Bone marrow (tissue), 2 donors: ENCODE data around the gene CYP21A2.

Source experiments
- DNase-seq, 2 donors: peaks; one replicate each; lab custom pipeline; 2025; lab: John Stamatoyannopoulos, UW

Gene CYP21A2

DNA sequence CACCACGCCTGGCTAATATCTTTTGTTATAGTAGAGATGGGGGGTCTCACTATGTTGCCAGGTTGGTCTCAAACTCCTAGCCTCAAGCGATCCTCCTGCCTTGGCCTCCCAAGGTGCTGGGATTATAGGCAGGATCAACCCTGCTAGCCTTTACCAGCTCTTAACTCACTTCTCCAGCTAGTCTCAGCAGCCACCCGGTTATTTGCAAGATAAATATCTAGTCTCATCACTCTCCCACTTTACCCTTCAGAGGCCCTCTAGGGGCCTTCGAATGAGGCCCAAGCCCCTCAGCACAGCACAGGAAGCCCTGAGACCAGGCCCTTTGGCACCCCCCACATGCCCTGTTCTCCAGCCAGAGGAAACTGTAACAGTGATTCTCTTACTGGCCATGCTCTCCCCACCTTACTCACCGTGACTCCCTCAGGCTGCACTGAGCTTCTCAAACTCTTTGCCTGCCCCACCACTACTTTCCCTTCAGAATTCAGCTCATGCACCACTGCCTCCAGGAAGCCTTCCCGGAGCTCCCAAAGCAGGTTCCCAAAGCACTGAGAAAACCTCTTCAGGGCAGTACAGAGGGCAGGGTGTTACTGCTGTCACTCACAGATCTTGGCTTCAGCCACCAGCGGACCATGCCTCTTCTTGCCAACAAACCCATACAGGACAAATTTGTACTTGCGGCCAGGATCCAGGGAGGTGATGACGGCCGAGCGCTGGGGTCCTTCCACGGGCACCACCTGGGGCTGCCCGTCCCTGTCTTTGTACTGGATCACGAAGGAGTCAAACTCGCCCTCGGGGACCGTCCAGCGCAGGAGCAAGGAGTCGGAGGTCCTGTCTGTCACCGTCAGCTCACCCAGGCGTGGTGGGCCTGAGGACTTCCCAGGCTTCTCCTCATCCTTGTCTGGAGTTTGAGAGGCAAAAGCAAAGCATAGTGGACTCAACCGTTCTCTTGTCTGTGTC, 45.9 kb downstream of the CYP21A2 start:
- no peak for DNase-seq

DNA sequence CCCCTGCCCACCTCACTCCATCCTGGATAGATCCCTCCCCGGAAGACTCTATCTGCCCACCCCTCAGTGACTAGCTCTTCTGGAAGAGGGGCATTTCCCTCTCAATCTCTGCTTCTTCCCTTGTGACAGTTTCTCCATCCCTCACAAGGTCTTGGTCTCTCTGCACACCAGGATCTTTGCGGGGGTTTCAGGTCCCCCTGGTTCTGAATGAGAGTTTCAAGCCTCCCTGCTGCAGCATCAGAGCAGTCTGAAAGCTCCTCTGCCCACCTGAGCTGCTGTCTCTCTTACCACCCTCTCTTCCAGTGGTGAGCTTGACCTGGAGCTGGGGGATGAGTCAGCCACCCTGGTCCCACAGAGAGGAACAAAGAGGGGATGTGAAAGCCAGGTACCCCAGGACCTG, 46.6 kb downstream of the CYP21A2 start:
- no peak for DNase-seq

DNA sequence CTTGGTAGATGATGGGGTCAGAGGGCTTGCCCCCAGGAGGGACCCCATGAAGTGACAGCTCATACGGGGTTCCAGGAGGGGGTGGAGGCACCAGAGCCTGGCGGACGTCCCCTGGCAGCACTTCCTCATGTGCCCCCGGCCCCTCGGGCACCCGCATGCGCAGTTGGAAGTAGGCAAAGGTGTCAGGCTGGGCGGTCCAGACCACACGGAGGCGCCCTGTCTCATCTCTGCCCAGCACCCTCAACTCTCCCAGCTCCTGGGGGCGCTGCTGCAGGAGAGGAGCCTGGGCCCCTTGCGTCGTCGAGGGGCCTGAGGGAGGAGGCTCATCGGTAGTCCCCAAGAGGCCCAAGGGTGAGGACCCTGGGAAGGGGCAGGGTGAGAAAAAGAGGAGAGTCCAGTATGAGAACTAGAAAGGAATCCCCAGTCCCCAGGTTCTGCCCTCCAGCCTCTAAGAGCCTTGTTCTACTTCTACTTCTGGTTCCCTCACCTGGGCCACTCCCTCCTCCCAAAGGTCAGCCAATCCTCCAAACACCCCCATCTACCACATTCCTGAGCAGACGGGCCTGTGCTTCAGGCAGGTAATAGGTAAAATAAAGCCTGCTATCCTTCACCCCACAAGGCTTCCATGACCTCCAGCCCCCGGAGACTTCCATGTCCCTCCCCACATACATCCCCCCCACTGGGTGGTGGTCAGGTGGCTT, 47.7 kb downstream of the CYP21A2 start:
- no peak for DNase-seq

DNA sequence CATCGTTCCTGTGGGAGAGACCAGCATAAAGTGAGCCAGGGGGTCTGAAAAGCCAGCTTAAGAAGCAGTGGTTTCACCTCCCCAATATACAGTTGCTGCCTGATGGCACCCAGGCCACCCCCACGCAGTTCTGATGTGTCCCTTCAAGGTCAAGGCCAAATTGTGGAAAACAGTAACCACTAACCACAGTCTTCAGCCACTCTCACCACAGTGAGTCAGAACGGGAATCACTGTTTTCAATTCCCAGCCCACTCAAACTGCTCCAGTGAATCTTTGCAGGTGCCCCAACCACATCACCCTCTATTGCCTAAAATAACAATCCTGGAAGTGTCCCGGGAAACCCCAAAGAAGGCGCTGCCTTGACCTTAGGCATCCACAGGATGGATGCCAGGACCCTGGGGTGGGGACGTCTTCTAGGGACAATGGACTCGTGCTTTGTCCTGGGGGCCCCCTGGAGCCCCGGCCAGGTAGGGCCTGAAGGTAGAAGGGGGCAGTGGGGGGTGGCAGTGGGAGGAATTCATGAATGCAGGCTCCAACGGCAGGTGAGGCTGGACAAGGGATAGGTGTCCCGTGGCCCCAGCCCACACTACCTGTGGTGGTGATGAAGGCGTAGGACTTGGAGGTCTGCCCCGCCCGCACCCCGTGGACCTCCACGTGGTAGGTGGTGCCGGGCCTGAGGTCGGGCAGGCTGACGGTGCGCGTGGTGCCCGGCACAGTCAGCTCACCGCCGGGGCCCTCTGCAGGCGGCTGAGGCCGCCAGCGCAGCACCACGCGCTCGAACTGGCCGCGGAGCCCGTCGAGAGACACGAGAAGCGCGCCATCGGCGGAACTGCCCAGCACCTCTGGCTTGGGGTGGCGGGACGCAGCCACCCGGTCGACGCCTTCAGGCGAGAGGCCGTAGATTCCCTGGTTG, 48.7 kb downstream of the CYP21A2 start:
- DNase-seq, result no peak

DNA sequence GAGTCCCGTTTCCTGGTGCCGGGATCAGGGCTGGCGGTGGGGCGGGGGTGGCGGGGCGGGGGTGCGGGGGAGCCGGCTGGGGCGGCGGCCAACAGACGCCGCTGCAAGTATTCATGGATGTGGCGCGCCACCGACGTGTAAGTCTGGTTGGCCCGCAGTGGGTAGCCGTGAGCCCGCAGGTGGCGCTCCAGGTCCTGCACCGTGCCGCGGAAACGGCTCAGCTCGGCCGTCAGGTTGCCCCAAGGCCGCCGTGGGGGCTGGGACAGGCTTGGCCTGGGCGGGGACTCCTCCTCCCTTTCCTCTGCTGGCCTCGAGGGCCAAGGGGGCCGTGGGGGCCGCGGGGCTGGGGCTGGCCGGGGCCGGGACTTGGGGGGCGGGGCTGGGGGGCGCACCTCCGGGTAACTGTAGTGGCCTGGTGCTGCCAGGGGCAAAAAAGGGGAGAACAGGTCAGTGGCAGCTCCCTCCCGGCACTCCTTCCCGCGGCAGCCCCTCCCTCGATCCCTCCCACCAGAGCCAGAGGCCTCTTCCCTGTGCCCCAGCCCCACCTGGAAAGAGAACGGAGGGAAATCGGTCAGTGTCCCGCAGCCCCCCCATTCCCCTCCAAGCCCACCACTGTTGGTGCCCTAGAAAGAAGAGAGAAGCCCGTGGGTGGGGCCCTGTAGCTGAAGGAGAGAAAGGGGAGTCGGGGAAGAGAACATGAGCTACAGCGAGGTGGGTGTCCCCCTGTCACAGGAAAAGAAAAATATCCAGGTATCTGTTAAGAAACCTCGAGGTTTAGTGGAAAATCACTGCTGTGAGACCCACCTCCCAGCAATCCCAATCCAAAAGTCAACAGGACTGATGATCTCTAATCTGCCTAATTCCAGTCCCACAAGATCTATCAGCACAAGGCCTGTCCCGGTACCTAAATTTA, 49.6 kb downstream of the CYP21A2 start:
- peak in 1 of 2 donors; percentile 8 for DNase-seq

DNA sequence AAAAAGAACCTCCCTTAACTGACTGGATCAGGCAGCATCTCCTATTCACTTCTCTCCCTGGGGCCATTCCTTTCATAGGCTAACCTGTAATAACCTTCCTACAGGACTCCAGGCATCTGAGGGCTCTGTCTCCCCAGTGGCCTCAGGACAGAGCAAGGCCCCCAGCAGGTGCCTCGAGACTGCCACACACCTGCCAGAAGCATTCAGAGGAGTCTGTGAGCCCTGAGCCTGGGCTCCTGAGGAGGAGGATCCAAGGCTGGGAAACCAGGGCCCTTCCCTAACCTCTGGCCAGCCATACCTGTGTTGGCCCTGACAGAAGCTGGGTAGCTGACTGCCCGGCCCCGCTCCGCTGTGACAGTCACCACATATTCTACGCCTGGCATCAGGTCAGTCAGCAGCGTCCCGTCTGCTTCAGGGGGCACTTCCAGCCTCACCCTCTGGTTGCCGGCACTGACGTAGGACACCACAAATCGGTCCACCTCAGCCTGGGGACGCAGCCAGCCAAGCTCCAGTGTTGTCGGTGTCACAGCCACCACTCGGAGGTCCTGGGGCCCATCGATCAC, 50.4 kb downstream of the CYP21A2 start:
- DNase-seq, result no peak

DNA sequence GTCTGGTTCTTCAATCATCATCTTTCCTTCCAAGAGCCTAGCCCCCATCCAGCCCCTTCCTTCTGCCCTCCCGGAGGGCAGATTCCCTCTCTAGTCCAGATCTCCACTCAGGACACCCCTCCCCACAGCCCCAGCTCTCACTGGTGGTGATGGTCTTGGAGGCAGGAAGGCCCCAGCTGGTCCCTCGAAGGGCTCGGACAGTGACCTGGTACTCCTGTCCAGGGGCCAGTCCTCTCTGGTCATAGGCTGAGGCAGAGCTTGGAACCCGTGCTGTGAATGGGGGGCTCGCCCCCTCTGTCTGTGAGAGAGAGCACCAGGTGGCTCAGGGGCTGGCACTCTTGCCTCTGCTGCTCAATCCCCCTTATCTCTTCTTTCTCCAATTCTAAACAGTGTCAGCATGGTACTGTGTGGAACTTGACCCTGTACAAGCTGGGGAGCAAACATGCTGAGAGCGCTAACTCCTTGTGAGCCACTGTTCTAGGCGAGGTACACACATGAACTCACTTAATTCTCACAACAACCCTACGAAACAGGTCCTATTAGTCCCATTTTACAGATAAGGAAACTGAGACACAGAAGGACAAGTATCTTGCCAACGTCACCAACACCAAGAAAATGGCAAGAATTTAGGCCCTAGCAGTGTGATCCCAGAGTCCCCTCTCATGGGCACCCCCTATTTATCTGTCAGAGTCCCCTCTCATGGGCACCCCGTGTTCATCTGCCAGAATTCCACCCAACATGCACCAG, 51.0 kb downstream of the CYP21A2 start:
- no peak for DNase-seq
